Fibroblast of skin of right biceps (primary cell): Measurements from ENCODE around the gene BRF1.

Experiments
- DNase-seq: peaks from one replicate; pipeline ENCODE4 v3.0.0-alpha.2; 2013

BRF1 gene

DNA sequence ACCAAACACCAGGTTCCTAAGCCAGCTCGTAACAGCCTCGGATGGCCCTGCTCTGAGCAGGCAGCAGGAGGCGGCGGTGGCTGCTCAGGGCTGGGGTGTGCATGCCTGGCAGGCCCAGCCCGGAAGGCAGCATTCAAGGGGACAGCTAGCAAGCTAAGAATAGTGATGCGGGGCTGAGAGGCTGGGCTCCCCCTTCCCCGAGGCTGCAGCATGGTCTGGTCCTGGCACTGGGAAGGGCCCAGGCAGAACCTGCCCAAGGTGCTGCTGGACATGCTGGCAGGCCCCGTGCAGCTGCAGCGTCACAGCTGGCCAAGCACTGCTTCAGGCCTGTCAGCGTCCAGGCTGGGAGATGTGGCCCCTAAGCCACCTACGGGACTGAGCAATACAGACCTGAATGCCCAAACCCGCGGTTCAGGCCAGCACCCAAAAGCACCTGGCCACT, 93.3 kb downstream of the BRF1 start:
- DNase-seq = no peak

DNA sequence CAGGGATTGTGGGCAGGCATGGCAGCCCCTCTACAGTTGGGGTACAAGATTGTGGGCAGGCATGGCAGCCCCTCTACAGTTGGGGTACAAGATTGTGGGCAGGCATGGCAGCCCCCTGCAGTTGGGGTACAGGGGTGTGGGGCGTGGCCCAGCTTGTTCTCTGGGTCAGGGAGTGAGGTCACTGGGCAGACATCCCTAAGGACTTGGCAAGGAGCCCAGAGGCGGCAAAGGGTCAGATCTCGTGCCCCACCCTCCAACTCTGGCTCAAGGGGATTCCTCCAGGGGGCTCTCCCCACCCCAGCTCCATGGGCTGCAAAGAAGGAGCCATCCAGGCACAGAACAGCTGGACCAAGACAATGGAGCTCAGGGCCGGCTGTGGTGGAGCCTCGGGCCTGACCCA, 93.9 kb downstream of the BRF1 start:
- DNase-seq = no peak

DNA sequence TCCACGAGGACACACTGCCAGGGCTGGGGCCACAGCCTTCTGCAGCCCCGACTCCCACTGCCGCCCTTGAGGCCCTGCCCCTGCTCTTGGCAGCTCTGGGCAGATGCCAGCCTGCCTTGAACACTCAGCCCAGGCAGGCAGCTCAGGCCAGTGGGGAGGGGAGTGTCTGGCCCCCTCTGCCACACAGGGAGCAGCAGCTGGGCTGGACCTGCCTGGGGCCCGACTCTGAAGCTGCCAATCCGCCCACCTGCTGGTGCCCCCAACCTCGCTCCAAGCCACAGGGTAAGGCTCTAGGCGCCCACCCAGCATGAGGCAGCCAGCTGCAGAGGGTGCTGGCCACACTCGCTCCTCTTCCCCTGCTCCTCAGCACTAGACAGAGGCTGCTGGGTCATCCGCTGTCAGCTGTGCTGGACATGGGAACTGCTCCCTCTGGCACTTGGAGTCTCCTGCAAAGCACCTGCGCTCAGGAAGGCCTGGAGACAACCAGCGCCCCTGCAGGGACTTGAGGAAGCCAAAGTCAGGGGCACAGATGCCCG, 95.1 kb downstream of the BRF1 start:
- no peak for DNase-seq

DNA sequence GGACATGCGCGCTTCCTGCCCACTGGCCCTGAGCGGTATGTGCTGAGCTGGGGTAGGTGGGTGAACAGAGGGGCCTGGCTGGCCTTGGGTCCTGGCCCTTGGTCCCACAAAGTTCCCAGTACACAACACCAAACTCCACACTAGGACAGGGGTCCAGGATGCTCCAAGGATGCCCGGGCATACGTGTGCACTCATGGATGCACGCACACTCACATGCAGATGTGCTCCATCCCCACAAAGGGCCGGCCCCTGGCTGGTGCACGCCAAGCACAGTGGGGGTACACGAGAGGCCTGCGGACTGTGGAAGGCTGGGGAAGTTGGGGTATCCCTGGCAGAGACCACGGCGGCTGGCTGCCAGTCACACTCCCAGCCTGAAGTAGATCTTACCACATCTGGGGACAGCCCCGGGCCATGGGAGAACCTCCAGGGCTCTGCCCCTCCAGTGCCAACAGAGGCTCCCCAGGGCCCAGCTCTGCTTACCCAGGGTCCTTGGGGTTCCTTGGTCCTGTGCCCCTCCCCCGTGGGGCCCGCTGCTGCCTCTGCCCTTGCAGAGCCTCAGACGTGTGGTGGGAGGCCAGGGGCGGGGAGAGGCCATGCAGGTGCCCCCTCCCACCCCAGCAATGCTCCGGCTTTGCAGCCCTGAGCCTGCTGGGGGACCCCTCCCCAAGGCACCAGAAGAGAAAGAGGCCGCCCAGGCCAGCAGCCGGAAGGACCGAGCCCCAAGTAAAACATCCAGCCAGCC, 95.7 kb downstream of the BRF1 start:
- no peak for DNase-seq

DNA sequence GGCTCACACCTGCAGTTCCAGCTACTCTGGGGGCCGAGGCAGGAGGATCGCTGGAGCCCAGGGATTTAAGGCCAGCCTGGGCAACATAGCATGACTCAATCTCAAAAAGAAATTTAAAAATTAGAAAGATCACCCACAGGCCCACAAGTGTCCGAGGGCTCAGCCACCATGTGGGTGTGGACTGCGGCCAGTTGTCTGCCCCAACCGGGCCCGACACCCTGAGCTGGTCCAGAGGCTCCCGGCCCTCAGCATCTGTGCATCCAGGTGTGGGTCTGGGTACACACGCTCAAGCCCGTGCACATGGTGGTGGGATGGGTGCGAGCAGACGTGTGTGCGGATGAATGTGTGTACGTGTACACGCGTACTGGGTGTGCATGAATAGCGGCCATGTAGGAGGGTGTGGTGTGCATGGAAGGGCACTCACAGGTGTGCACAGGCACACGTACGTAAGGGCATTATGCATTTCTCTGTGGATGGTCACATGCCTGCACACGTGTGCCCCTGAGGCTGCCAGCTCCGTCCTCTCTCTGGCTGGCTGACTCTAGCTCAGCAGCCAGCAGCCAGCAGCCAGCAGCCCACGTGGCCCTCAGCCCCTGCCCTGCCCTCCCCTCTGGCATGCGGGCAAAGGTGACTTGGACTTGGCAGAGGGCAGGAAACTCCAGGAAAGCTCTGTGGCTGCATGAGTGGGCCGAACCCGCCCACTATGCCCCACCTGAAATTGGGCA, 96.4 kb downstream of the BRF1 start:
- DNase-seq = no peak

DNA sequence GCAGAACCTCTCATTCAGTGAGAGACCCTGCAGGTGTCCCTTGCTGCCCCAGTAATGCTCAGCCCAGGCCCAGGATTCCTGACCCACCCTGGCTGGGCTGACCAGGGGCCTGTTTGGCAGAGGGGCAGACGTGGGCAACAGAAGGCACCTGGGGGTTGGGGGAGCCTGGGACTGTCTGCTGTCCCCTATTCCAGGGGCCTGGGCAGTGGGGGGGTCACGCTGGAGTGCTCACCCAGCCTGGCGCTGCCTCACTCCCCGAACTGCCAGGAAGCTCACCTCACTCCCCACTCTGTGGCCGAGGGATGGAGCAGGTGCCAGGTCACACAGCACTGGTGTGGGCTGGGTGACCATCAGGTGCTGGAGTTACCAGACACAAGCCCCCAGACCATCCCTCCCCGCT, 97.1 kb downstream of the BRF1 start:
- DNase-seq = no peak

DNA sequence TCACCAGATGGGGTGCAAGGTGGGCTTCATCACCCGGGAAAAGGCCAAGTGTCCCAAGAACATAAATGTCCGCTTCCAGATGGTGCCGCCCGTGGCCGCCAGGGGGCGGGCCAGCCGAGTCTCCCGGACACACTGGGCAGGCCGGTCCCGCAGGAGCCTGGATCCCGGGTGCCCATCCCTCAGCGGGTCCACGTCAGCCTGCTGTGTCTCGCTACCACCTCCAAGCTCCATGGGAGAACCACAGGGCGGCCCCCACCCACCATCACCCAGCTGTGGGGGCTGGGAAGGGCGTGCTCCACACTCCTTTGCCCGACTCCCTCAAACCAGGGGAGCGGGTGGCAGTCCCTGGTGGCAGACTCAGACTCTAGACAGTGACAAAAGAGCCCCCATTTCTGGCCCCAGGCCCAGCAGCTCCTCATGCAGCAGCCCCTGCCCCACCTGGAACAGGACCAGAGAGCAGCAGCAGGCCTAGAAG, 97.7 kb downstream of the BRF1 start:
- peak; percentile 58 for DNase-seq

DNA sequence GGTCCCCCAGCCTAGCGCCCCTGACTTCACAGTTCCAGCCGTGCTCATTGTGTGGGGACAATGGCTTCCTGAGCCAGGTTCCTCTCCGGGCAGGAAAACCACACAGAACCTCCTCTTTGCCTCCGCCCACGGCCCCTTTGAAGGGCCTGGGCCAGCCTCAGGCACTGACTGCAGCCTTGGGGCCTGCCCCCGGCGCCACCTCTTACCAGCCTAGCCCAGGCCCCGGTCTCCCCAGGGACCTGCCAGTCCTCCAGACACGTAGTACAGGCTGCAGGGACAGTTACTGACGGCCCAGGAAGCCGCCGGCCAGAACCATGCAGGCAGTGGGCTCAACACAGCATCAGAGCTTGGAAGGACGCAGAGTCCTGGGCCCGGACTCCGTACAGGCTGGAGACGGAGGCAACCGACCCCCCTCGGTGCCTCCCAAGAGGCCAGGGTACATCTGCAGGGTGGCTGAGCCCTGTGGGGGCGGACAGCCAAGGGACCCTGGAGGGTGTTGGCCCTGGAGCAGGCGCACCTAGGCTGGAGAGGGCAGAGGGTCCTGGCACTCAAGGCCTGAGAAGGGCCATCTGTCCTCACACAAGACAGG, 98.8 kb downstream of the BRF1 start:
- no peak for DNase-seq

DNA sequence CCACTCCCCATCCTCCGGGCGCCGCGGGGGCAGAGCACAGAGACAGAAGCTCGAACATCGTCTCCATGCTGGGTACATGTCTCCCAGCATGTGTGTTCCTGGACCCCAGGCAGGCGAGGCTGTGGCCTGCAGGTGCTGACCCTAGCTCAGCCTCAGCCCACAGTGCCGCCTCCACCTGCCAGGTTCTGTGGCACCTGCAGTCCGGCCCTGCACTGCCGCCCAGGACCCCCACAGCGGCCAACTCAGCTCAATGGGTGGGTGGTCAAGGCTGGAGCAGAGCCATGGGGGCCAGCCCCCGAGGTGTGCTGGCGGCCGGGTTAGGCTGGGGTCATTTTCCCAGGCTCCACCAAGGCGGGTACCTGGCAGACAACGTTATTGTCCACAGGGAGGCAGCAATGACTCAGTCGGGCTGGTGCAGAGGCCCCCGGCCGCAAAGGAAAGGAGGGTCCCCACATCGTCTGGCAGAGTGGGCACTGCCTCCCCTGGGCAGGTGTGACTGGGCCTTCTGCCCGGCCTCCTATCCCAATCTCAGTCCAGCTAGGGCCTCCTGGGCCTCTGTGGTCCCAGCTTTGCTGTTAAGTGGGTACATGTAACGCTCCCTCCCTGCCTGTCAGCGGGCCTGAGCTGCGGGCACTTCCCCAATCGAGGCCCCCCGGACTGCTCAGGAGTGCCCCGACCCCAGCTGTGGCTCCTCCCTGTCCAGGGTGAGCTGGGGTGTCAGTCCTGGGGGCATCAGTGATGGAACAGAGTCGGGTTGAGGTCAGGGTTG, 99.5 kb downstream of the BRF1 start:
- DNase-seq = no peak

DNA sequence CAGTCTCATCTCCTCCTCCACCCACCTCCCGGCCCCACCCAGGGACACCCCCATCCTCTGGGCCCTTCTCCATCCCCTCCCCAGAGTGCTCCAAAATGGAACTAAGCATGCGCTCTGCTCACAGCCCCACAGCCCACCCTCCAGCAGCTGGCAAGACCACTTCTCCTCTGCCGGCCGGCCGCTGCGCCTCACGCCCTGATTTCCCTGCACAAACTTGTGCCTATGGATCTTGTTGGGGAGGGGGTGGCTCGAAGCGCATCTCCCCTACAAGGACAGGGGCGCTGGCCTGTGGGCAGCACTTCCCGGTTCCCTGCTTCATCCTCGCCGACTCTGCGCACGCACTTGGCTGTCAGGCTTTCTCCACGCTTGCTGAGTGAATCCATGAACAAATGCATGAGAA, 100.2 kb downstream of the BRF1 start:
- DNase-seq = no peak

DNA sequence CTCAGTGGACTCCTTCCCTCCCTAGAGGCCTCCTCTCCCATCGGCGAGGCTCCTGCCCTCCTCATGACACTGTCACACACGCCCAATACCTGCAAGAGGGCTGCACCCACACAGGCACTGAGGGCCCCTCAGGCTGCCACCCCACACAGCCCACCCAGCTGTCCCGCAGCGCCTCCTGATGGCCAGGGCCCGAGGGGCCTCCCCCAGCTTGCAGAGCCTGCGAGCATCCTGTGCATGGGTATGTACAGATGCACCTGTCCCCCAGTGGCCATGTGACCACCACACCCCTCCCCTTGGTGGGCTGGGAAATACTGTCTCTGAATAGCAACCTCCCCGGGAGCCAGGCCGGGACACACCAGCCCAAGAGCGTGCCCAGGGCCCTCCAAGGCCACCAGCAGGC, 100.7 kb downstream of the BRF1 start:
- DNase-seq = no peak

DNA sequence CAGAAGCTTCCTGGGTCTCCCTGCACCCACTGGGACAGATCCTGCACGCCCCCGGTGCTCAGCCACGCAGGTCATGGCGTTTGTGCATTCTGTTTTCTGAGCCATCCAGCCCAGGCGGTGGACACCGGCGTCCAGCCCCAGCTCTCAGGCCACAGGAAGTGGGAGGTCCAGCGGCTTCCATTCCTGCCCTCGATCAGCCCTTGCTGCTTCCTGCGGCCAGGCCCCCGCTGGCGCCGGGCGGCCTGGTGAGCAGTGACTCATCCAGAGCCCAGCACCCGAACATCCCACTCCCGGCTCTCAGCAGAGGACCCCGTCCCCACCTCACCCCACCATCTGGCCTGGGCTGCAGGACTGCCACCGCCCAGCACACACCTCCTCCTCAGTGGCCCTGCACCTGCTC, 101.7 kb downstream of the BRF1 start:
- no peak for DNase-seq

DNA sequence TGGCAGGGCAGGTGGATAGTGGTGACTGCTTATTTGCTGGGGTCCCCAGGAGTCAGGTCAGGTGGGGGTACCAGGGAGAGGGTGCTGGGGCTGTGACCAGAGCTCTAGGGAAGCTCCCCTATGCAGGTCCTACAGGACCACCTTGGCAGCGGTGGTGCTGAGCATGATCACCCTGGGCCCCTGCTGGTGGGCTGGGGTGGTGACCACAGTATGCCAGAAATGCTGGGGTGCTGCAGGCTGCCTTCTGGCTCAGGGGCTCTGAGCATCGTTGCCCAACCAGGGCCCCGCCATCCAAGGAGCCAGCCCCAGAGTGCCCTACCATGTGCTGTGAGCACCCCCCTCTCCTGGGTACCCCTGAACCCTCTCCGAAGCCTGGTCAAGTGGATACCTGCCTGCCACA, 102.2 kb downstream of the BRF1 start:
- no peak for DNase-seq

DNA sequence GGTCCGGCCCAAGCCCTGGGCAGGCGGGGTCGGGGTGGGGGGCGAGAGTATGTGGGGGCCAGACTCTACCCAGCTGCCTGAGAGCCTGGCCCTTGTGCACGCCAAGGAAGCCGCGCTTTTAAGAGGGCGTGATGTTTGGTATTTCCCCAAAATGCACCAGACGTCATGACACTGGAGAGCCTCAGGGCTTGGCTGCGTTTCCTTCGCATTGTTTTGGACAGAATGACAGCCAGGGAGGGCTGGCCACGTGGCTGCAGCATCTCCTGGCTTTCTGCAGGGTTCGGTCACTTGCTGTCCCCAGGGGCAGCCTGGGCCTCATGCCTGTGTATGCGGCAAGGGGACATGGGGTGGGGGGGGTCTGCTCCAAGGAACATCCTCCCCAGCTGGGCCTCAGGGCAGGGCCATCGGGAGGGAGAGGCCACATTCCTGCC, 103.6 kb downstream of the BRF1 start:
- DNase-seq = no peak

DNA sequence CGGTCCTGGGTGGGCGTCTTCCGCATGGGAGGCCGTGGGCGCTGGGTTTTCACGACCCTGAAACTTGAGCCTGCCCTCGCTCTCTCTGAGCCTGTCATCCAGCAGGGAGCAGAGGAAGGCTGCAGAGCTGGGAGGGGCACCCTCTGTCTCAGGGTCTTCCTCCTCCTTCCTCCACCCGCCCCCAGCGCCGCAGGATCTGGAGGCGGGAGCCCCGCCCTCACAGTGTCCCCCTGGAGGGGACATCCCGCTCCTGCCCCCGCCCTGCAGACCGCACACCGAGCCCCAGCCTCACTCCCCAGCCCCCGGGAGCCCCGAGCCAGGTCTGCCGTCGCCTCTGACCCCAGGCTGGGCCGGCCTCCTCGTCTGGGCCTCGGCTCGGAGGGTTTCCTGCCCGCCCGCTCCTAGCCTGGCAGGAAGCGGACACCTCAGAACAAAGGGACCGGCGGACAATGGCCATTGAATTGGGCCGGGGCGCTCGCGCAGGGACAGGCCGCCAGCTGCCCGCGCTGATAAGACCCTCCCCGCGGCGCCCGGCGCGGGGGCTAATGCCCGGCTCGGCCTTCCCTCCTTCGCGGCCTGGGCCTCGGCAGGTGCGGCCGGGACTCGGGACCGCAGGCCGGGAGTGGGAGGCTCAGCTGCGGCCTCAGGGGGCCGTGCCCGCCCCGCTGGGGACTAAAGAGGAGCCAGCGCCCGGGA, 104.4 kb downstream of the BRF1 start:
- no peak for DNase-seq

DNA sequence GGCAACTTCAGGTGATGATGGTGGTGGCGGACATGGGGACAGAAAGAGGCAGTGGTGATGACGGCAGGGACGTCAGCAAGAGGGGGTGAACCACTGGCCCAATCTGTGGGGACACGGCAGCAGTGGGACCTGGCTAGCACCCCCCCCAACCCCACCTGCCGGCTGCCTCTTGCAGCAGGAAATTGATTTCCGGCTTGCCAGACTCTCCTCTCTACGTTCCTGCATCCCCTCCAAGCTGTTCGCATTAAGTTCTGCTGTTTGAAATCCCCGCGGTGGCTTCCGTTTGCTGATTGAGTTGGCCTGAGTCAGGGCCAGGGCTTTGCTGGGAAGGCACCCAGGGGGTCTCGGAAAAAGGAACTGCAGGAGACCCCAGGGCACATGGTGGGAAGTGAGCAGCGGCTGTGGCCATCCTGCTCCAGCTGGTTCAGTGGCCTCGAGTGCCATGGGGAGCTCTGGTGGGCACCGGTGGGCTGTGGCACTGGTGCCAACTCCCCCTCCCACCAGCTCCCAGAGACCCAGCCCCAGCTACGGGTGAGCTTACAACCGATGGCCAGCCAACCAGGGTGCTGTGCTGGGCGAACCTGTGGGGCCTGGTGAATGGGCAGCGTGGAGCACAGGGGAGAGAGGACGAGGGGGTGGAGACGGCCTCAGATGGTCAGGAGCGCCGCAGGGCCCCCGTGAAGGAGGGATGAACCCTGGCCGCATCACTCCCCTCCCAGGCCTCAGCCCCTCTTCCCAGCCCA, 105.1 kb downstream of the BRF1 start:
- no peak for DNase-seq

DNA sequence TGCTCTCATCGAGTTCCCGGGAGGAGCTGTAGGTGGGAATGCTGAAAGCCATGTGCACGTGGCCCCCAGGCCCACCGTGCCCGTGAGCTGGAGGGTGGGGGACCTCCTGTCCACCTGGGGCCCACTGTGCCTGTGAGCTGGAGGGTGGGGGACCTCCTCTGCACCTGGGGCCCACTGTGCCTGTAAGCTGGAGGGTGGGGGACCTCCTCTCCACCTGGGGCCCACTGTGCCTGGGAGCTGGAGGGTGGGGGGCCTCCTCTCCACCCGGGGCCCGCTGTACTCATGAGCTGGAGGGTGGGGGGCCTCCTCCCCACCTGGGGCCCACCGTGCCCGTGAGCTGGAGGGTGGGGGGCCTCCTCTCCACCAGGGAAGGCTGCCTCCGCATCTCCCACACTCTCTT, 105.8 kb downstream of the BRF1 start:
- no peak for DNase-seq

DNA sequence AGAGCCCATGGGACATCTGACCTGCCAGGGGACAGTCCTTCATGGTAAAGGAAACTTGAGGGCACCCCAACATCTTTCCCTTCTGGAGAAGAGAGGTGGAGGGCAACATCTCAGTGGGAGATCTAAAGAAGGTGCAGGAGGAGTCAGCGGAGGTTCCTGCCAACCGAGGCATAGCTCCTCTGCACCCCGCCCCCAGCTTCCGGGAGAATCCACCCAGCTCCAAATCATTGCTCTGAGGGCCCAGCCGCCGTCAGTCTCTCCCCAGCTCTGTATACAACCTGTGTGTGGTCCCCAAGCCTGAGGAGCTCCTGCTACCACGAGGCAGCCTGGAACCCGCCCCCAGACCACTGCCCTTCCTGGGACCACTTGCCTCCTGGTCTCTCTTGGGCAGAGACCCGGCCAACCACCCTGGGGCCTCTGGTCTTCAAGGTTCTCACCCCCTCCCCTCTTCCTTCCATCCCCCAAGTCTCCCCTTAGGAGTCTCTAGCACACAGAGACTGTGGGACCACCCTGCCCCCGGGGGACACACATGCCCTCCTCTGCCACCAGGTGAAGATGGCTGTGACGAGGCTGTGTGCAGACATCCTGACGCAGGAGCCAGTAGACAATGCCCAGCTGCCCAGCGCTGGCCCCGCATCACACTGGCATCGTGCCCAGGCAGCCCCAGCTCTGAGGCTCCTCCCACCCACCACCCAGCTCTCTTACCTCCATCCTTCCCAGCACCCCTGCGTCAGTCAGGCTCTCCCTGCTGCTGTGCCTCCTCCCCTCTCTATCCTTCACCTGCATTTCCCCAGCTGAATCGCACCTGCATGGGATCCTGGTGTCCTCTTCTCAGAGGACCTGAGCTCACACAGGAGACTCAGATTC, 106.7 kb downstream of the BRF1 start:
- DNase-seq = no peak

DNA sequence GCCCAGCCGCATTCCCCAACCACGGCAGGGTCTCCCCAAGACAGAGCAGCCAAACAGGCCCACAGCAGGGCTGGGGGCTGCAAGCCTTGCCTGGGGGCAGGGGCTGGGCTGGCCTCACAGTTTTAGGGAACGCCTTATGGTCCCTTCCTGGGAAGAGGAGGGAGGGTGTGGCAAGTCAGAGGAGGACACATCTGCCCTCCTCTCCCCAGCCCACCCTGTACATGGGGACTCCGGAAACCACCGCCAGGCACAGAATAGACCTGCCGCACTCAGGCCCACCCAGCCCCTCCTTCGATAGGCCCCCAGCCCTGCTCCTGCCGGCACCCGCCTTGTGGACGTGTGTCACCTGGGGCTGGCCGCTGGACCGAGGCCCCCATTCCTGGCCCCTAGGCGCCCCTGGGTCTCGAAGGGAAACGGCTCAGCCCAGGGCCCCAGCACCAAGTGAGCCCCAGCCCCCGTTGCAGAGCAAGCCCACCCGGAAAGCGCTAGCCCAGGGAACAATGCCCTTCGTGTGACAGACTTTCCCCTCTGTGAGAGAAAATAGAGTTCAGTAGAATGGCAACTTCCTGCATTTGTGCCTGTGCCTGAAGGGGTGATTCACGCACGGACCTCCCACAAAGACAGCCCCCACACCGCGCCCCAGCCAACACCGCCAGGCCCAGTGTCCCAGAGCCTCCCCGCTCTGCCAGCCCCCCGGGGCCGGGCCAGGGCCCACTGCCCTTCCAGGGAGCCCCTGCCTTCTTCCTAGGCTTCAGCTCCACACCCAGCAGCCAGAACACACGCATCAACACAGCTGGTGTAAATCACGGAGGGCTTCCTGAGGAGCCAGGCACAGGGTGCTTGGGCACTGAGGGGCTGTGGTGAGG, 107.7 kb downstream of the BRF1 start:
- peak; percentile 25 for DNase-seq
